PC-3 (cell line): Measurements from ENCODE around the gene ZFYVE27. TPM values are rescaled to one million over a fixed set of nuclear protein-coding genes. Genes with fewer than 3 reads are reported as not detected.

Source experiments
- ATAC-seq: fragments of 200-7000 bp; cut with Tn5 transposase; 2 replicates; pipeline ENCODE4 v1.9.1; 2020; ENCODE audit warnings: mild to moderate bottlenecking, moderate library complexity
- BruUV-seq: library from RNA; stranded (reverse); fragments of 400-500 nt; replicated peaks from 2 replicates; lab custom pipeline; 2021; lab: Mats Ljungman, UMichigan
- CTCF ChIA-PET: fragments of 300-600 bp; sonication (Branson Sonifier 250); formaldehyde crosslinking; loops from one replicate; lab custom pipeline; 2022; ENCODE audit warnings: antibody characterized with exemption; lab: Charles Lee
- POLR2A ChIA-PET: fragments of 300-600 bp; sonication (Branson Sonifier 250); formaldehyde crosslinking; loops from one replicate; lab custom pipeline; 2022; ENCODE audit warnings: antibody characterized with exemption; ENCODE audit not compliant: unreplicated experiment; lab: Charles Lee
- DNase-seq: peaks from one replicate; pipeline ENCODE4 v3.0.0-alpha.2; 2015
- H2AFZ ChIP-seq: fragments of 300-600 bp; sonication (generic); 2 replicates; pipeline ENCODE4 v1.6.0; 2016; ENCODE audit warnings: antibody characterized with exemption, low read length
- H3F3A ChIP-seq: fragments of 300-600 bp; sonication (generic); one replicate; pipeline ENCODE4 v1.6.0; 2017; ENCODE audit warnings: antibody characterized with exemption, low read length, control low read depth, mild to moderate bottlenecking; ENCODE audit not compliant: unreplicated experiment
- H3K27ac ChIP-seq: fragments of 300-600 bp; sonication (generic); 2 replicates; pipeline ENCODE4 v1.5.1; 2016; ENCODE audit warnings: mild to moderate bottlenecking, low read length
- H3K27me3 ChIP-seq: fragments of 300-600 bp; sonication (generic); 2 replicates; pipeline ENCODE4 v1.6.1; 2016; ENCODE audit warnings: low read length, mixed read lengths
- H3K36me3 ChIP-seq: fragments of 300-600 bp; sonication (generic); 2 replicates; pipeline ENCODE4 v1.6.1; 2016; ENCODE audit warnings: low read depth, mixed run types, low read length, mixed read lengths
- H3K4me1 ChIP-seq: fragments of 300-600 bp; sonication (generic); 2 replicates; pipeline ENCODE4 v1.5.1; 2016; ENCODE audit warnings: low read length; ENCODE audit not compliant: insufficient read depth
- H3K4me2 ChIP-seq: fragments of 300-600 bp; sonication (generic); 2 replicates; pipeline ENCODE4 v1.6.0; 2016; ENCODE audit warnings: low read length
- H3K4me3 ChIP-seq: fragments of 300-600 bp; sonication (generic); 2 replicates; pipeline ENCODE4 v1.5.1; 2016; ENCODE audit warnings: mild to moderate bottlenecking, low read length, mixed read lengths
- H3K79me2 ChIP-seq: fragments of 300-600 bp; sonication (generic); 2 replicates; pipeline ENCODE4 v1.6.1; 2017; ENCODE audit warnings: low read length, mixed read lengths
- H3K9ac ChIP-seq: fragments of 300-600 bp; sonication (generic); 2 replicates; pipeline ENCODE4 v1.6.0; 2016; ENCODE audit warnings: mild to moderate bottlenecking, low read length
- H3K9me2 ChIP-seq: fragments of 300-600 bp; sonication (generic); replicated peaks from 2 replicates; pipeline ENCODE4 v1.6.1; 2016; ENCODE audit warnings: mixed run types, low read length, mixed read lengths
- H3K9me3 ChIP-seq: fragments of 300-600 bp; sonication (generic); 2 replicates; pipeline ENCODE4 v1.6.1; 2016; ENCODE audit warnings: low read length, mixed read lengths
- H4K20me1 ChIP-seq: fragments of 300-600 bp; sonication (generic); 2 replicates; pipeline ENCODE4 v1.6.1; 2016; ENCODE audit warnings: low read length, mixed read lengths
- EZH2 ChIP-seq: fragments of 300-600 bp; sonication (generic); IDR thresholded peaks from one replicate; pipeline ENCODE4 v1.6.1; 2017; ENCODE audit warnings: antibody characterized with exemption, mild to moderate bottlenecking, low read length; ENCODE audit not compliant: unreplicated experiment
- EZH2phosphoT487 ChIP-seq: fragments of 300-600 bp; sonication (generic); IDR thresholded peaks from 2 replicates; pipeline ENCODE4 v1.6.1; 2018; ENCODE audit warnings: mild to moderate bottlenecking, antibody characterized with exemption, low read length, borderline replicate concordance
- intact Hi-C: fragments of 100-400 bp; cut with micrococcal nuclease; formaldehyde crosslinking; loops from 2 replicates; pipeline ENCODE4 v1.9.0; 2023
- total RNA-seq: library from RNA; depleted of rRNA; stranded (reverse); fragments of >200 nt; gene quantifications from 2 replicates; pipeline ENCODE4 v1.2.3, GENCODE V29; 2014
- TF ChIP-seq, protein P1 (sequence below): fragments of 300-600 bp; sonication (generic); conservative IDR thresholded peaks from 2 replicates; pipeline ENCODE4 v1.5.1; 2017; ENCODE audit warnings: antibody characterized with exemption, low read depth, mild to moderate bottlenecking, low read length

Gene ZFYVE27
- total RNA-seq, 1 experiment from 2014 or later = 13.1 TPM

DNA sequence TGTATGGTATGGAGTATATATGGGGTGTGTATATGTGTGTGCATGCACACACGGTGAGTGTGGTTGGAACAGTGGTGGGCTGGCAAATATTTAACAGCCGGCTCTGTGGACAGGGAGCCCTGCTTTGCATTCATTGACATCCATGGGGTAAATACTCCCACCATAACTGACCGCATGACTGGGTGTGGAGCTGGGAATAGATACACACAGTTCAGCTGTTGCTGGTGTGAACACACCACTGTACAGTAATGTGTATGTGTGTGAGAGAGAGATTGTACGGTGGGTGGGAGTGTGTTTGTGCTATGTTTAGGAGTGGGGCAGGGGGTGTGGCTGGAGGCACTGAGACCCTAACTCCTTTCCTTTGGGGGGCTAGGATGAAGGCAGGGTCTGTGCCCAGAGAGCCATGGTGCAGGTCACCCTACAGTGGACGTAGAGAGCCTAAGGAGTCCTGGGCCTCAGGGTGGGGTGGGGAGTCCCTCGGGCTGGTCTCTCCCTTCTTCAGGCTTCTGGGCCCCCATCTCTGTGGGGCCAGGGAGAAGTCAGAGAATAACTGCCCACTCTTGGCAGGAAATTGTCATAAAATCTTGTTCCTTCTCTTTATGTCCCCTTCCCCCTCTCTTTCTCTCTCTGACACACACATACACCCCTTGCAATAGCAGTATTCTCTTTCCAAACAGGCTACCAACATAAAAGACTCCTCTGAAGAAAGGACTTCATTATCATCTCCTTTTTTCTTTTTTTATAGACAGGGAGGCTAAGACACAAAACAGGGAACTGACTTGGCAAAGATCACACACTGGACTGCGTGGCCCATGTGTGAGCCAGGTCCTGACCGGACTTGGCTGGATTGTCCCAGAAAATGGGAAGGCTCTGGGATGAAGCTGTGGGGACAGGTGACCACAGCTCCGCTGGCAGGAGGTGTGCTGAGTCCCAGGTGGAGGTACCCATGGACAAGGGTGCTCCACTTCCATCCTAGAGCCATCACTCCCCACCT is 31.7 kb downstream of the ZFYVE27 start:
- H3K9me2 ChIP-seq = no peaks in the 10 kb centered on the region
- peaks cover 7% of the 10 kb centered on the region; the same call in 1 of the 2 replicates for H3K27me3 ChIP-seq
- no peaks in the 10 kb centered on the region for H3K4me1 ChIP-seq
- ChIA-PET CTCF (no interaction called here), POLR2A (no interaction called here)
- H3K9ac ChIP-seq = no peak overlapping the region
- ATAC-seq (no peak), DNase-seq (no peak)
- no TSS peak for BruUV-seq
- no peak overlapping the region for H3K4me3 ChIP-seq
- no peaks in the 10 kb centered on the region for H3K36me3 ChIP-seq
- intact Hi-C loops = no loop called here
- no peak overlapping the region for H3K4me2 ChIP-seq
- no peaks in the 10 kb centered on the region for H3K9me3 ChIP-seq
- no peaks in the 10 kb centered on the region for H3F3A ChIP-seq
- no peak overlapping the region for H2AFZ ChIP-seq
- no peaks in the 10 kb centered on the region for H4K20me1 ChIP-seq
- no peak overlapping the region for H3K27ac ChIP-seq
- TF ChIP-seq, protein P1, sequence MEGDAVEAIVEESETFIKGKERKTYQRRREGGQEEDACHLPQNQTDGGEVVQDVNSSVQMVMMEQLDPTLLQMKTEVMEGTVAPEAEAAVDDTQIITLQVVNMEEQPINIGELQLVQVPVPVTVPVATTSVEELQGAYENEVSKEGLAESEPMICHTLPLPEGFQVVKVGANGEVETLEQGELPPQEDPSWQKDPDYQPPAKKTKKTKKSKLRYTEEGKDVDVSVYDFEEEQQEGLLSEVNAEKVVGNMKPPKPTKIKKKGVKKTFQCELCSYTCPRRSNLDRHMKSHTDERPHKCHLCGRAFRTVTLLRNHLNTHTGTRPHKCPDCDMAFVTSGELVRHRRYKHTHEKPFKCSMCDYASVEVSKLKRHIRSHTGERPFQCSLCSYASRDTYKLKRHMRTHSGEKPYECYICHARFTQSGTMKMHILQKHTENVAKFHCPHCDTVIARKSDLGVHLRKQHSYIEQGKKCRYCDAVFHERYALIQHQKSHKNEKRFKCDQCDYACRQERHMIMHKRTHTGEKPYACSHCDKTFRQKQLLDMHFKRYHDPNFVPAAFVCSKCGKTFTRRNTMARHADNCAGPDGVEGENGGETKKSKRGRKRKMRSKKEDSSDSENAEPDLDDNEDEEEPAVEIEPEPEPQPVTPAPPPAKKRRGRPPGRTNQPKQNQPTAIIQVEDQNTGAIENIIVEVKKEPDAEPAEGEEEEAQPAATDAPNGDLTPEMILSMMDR = no peak
- TF ChIP-seq EZH2phosphoT487 (no peak), EZH2 (no peak)
- H3K79me2 ChIP-seq = no peaks in the 10 kb centered on the region

DNA sequence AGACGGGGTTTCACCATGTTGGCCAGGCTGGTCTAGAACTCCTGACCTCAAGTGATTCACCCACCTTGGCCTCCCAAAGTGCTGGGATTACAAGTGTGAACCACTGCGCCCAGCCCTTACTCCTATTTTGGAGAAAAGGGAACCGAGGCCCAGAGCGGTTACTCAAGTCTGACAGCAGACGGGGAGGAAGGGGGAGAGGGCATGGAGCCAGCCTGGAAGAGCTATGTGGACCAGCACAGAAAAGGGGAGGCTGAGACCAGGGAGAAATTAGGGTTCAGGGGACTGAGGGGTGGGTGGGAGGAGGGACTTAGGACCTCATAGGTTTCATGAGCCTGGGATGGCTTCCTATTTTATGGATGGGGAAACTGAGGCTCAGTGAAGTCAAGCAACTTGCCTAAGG is 33.3 kb downstream of the ZFYVE27 start:
- Histone ChIP-seq H3F3A (no peaks in the 10 kb centered on the region), H2AFZ (no peak overlapping the region), H3K9me2 (no peaks in the 10 kb centered on the region), H3K79me2 (no peaks in the 10 kb centered on the region), H3K9ac (no peak overlapping the region), H3K4me1 (no peaks in the 10 kb centered on the region), H3K36me3 (no peaks in the 10 kb centered on the region), H3K9me3 (no peaks in the 10 kb centered on the region), H3K4me3 (no peak overlapping the region), H3K27ac (no peak overlapping the region), H3K27me3 (peaks cover 7% of the 10 kb centered on the region; the same call in 1 of the 2 replicates), H4K20me1 (no peaks in the 10 kb centered on the region), H3K4me2 (no peak overlapping the region)
- intact Hi-C loops = no loop called here
- no peak for ATAC-seq
- POLR2A ChIA-PET = no interaction called here
- no TSS peak for BruUV-seq
- DNase-seq = no peak
- TF ChIP-seq EZH2phosphoT487 (no peak), EZH2 (no peak)
- TF ChIP-seq, protein P1 = no peak
- CTCF ChIA-PET = interaction anchor here (0.6 kb wide), 1 partner anchor 102 kb away, joined by 5 read pairs; no protein-coding TSS in a partner anchor
